T-helper 1 cell treated with Interleukin-12 subunit alpha and Interleukin-12 subunit beta and Interleukin-4 antibody, amounts not matched to agents 30 μg/mL and 1 μg/mL, for 36 hours (primary cell): ENCODE measurements around the gene CPEB1.

ENCODE experiments used
- H3K27ac Mint-ChIP-seq: one replicate; pipeline ENCODE4 v1.8.0; 2021; ENCODE audit warnings: mild to moderate bottlenecking, mixed read lengths
- H3K27me3 Mint-ChIP-seq: one replicate; pipeline ENCODE4 v1.8.0; 2021; ENCODE audit warnings: low read depth, mixed read lengths
- H3K36me3 Mint-ChIP-seq: one replicate; pipeline ENCODE4 v1.8.0; 2021; ENCODE audit warnings: low read depth, mixed read lengths
- H3K4me1 Mint-ChIP-seq: one replicate; pipeline ENCODE4 v1.8.0; 2021; ENCODE audit warnings: low read depth, mixed read lengths
- H3K4me3 Mint-ChIP-seq: one replicate; pipeline ENCODE4 v1.8.0; 2021; ENCODE audit warnings: mild to moderate bottlenecking, moderate library complexity, mixed read lengths
- H3K9me3 Mint-ChIP-seq: one replicate; pipeline ENCODE4 v1.8.0; 2021; ENCODE audit warnings: mixed read lengths

CPEB1 gene

GRCh38 chr15:82647045-82647834 is at the start of gene CPEB1:
Gene CPEB1 (minus strand): TSS chr15:82647363. CDS start chr15:82628459, 18,904 bp downstream.
- peaks cover 54% of the 10 kb centered on the region for H3K27me3 Mint-ChIP-seq

GRCh38 chr15:82692171-82692570 is 45.0 kb upstream of the CPEB1 start:
- no peak overlapping the region for H3K4me3 Mint-ChIP-seq
- no peaks in the 10 kb centered on the region for H3K36me3 Mint-ChIP-seq
- no peak overlapping the region for H3K27ac Mint-ChIP-seq
- no peaks in the 10 kb centered on the region for H3K27me3 Mint-ChIP-seq
- no peaks in the 10 kb centered on the region for H3K4me1 Mint-ChIP-seq
- no peaks in the 10 kb centered on the region for H3K9me3 Mint-ChIP-seq

More at GRCh38 chr15:82647045-82647834, at the start of gene CPEB1:
- peak within 1 kb of the TSS; percentile 35 for H3K4me3 Mint-ChIP-seq
- H3K9me3 Mint-ChIP-seq, result no peaks in the 10 kb centered on the region
- H3K4me1 Mint-ChIP-seq, result peaks cover 4% of the 10 kb centered on the region
- H3K27ac Mint-ChIP-seq, result no peak within 1 kb of the TSS
- H3K36me3 Mint-ChIP-seq, result no peaks in the 10 kb centered on the region

DNA sequence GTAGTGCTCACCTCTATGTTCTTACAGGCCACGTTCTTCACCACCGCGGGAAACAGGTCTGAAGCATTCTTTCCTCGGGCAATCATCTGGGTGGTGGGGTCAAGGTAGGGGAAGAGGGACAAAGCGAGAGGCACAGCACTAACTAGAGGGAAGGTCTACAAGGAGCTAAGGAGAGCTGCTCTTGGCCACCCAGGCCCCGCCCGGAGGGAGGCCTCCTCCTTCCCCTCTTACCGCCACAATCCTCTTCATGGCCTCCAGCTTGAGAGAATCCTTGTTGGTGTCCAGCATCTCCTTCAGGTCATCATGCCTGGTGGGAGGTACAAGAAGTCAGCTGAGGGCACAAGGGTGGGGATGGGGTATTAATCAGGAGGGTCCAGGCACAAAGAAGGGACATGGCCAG is 42.0 kb upstream of the CPEB1 start:
- Mint-ChIP-seq H3K4me1 (no peaks in the 10 kb centered on the region), H3K27me3 (no peaks in the 10 kb centered on the region), H3K4me3 (no peak overlapping the region), H3K27ac (no peak overlapping the region), H3K9me3 (no peaks in the 10 kb centered on the region), H3K36me3 (no peaks in the 10 kb centered on the region)

GRCh38 chr15:82688691-82689090 is 41.5 kb upstream of the CPEB1 start:
- Mint-ChIP-seq H3K9me3 (no peaks in the 10 kb centered on the region), H3K4me1 (no peaks in the 10 kb centered on the region), H3K27ac (no peak overlapping the region), H3K27me3 (no peaks in the 10 kb centered on the region), H3K4me3 (no peak overlapping the region), H3K36me3 (no peaks in the 10 kb centered on the region)

DNA sequence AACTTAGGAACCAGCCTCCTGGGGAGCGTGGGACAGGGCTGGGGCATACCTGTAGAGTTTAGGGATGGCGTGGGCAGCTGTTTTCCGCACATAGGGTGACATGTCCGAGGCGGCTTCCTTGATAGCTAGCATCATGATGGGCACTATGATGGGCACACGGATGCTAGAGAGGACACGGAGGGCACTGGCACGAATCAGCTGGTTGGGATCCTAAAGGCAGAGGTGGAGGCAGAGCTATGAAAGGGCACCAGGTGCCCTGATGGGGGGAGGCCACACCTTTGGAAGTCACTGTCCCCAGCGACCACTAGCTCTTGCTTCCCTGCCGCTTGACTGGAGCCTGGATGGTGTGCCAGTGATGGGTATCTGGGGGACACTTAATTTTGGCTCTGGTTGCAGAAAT is 34.2 kb upstream of the CPEB1 start:
- no peak overlapping the region for H3K27ac Mint-ChIP-seq
- no peaks in the 10 kb centered on the region for H3K9me3 Mint-ChIP-seq
- H3K4me3 Mint-ChIP-seq, result peak overlapping the region; percentile 73
- peaks cover 7% of the 10 kb centered on the region for H3K4me1 Mint-ChIP-seq
- no peaks in the 10 kb centered on the region for H3K36me3 Mint-ChIP-seq
- H3K27me3 Mint-ChIP-seq, result peaks cover 34% of the 10 kb centered on the region

GRCh38 chr15:82680200-82681102 is 33.3 kb upstream of the CPEB1 start:
- Mint-ChIP-seq H3K4me3 (peak overlapping the region; percentile 77), H3K4me1 (peaks cover 7% of the 10 kb centered on the region), H3K36me3 (no peaks in the 10 kb centered on the region), H3K27me3 (peaks cover 34% of the 10 kb centered on the region), H3K27ac (peak overlapping the region; percentile 67), H3K9me3 (no peaks in the 10 kb centered on the region)

DNA sequence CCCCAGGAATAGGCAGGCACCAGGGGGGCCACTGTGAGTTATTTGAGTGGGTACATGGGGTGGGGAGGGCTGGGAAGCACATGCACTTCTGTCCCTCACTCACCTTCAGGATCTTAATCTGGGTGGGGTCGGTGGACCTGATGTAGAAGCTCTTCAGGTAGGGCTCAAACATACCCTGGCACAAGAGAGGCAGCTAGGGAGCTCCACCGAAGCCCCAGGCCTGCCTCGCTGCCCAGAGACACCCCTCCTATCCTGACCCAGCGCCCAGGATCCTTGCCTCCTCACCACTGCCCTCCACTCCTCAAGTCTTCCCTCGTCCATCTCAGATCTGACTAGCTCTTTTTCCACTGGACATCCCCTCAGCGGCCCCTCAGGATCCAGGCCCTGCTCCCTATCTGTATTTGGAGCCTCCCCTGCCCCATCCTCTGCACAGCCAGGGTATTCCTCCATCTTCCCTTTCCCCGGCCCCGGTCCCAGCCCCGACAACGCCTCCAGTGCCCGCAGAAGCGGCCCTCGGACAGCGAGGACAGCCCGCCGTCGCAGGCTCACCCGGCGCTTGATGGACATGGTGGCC is 32.5 kb upstream of the CPEB1 start:
- peaks cover 7% of the 10 kb centered on the region for H3K4me1 Mint-ChIP-seq
- H3K9me3 Mint-ChIP-seq, result no peaks in the 10 kb centered on the region
- H3K36me3 Mint-ChIP-seq, result no peaks in the 10 kb centered on the region
- H3K4me3 Mint-ChIP-seq, result peak overlapping the region; percentile 77
- H3K27ac Mint-ChIP-seq, result peak overlapping the region; percentile 67
- peaks cover 40% of the 10 kb centered on the region for H3K27me3 Mint-ChIP-seq

DNA sequence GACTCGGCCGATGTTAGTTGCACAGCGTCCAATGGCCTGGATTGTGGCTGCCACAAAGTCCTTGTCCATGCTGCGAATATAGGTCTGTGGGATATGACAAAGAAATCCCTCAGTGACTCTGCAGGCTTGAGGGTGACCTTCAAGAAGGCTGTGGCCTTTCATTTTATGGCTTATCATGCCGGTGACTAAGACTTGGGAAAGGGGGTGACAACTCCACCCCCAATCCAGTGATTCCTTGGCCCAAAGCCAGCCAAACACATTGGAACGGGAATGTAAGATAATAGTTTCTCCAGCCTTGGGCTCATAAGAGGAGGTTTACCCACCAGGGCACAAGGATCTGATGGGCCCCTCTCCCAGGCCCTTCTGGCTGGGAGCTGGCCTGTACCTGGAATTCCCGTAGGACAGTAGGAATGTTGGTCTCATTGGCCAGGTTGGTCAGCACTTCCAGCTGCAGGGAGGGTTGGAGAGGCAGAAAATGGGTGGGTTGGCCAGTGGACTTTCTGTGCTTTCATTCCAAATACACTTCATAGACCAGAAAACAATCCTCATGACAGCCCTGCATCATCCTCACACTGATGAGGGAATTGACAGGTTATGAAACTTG is 30.7 kb upstream of the CPEB1 start:
- peaks cover 7% of the 10 kb centered on the region for H3K4me1 Mint-ChIP-seq
- no peaks in the 10 kb centered on the region for H3K9me3 Mint-ChIP-seq
- H3K27me3 Mint-ChIP-seq, result peaks cover 36% of the 10 kb centered on the region

GRCh38 chr15:82674873-82675272 is 27.7 kb upstream of the CPEB1 start:
- Mint-ChIP-seq H3K36me3 (no peaks in the 10 kb centered on the region), H3K27ac (no peak overlapping the region), H3K4me1 (no peaks in the 10 kb centered on the region), H3K27me3 (peaks cover 23% of the 10 kb centered on the region), H3K9me3 (no peaks in the 10 kb centered on the region), H3K4me3 (no peak overlapping the region)

More for the DNA sequence above, 30.7 kb upstream of the CPEB1 start:
- H3K27ac Mint-ChIP-seq, result no peak overlapping the region
- H3K4me3 Mint-ChIP-seq, result no peak overlapping the region
- no peaks in the 10 kb centered on the region for H3K36me3 Mint-ChIP-seq

GRCh38 chr15:82670699-82671098 is 23.5 kb upstream of the CPEB1 start:
- Mint-ChIP-seq H3K4me1 (no peaks in the 10 kb centered on the region), H3K4me3 (no peak overlapping the region), H3K9me3 (no peaks in the 10 kb centered on the region), H3K27ac (no peak overlapping the region), H3K27me3 (peaks cover 5% of the 10 kb centered on the region), H3K36me3 (no peaks in the 10 kb centered on the region)

GRCh38 chr15:82666606-82667005 is 19.4 kb upstream of the CPEB1 start:
- Mint-ChIP-seq H3K9me3 (no peaks in the 10 kb centered on the region), H3K27me3 (no peaks in the 10 kb centered on the region), H3K4me3 (no peak overlapping the region), H3K4me1 (no peaks in the 10 kb centered on the region), H3K27ac (no peak overlapping the region), H3K36me3 (no peaks in the 10 kb centered on the region)

DNA sequence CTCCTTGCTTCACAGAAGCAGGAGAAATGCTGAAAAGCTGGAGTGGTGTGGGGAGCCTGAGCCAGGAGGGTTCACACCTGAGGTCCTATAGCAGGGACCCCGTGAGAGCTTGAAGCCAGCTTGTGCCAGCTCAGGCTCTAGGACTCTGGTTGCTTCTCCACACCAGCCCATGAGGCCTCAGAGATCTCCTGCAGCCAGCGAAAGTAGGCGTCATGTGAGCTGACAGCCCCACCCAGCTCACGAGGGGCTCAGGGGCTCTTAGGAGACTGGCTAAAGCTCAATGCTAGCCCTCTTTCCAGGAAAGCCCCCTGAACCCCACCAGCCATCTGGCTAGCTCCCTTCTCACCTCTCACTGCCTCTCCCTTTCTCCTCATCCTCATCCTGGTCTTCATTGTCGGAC is 16.9 kb upstream of the CPEB1 start:
- Mint-ChIP-seq H3K9me3 (no peaks in the 10 kb centered on the region), H3K4me1 (no peaks in the 10 kb centered on the region), H3K27me3 (no peaks in the 10 kb centered on the region), H3K4me3 (no peak overlapping the region), H3K27ac (no peak overlapping the region), H3K36me3 (no peaks in the 10 kb centered on the region)

DNA sequence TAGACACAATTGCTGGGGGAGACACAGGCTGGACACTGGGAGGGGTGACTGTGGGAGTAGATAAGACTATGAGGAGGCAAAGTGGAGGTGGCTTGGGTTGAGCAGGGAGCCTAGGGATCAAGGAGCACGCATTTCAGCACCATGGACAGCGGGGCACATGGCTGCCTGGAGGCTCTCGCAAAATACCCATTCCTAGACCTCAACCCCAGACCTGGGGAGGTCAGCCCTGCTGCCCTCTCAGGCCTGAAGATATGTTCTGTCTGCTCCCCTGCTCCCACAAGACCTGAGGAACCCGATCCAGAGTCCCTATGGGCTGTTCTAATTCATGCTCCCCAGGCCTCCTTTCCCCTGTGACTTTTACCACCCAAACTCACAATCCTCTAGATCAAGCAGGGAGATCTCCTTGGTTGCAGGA is 16.0 kb upstream of the CPEB1 start:
- no peak overlapping the region for H3K4me3 Mint-ChIP-seq
- no peak overlapping the region for H3K27ac Mint-ChIP-seq
- no peaks in the 10 kb centered on the region for H3K27me3 Mint-ChIP-seq
- H3K36me3 Mint-ChIP-seq, result no peaks in the 10 kb centered on the region
- H3K4me1 Mint-ChIP-seq, result no peaks in the 10 kb centered on the region
- H3K9me3 Mint-ChIP-seq, result no peaks in the 10 kb centered on the region

DNA sequence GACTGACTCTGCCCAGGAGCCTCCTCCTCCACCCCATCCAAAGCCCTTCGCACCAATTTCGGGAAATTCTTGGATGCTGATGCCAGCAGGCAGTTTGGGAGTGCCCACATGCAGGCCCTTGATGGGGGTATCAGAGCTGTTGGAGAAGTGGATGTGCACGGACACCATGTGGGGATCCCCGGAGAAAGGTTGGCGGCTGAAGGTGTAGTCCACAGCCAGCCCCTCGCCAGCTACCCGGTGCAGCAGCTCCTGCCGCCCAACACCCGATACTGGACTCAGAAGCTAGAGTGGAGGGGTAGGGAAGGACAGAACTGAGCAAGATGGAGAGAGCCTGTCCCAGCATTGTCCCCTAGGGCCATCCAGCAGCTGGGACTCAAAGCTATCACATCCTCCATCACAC is 15.5 kb upstream of the CPEB1 start:
- Mint-ChIP-seq H3K4me1 (no peaks in the 10 kb centered on the region), H3K36me3 (no peaks in the 10 kb centered on the region), H3K9me3 (no peaks in the 10 kb centered on the region), H3K27ac (no peak overlapping the region), H3K4me3 (no peak overlapping the region), H3K27me3 (no peaks in the 10 kb centered on the region)
